Measurements from ENCODE around the gene TOMM70. TPM values are rescaled to one million over a fixed set of nuclear protein-coding genes. Genes with fewer than 3 reads are reported as not detected.

TOMM70 gene
- total RNA-seq, 5 donors from 2014 or later (not counting 1 experiment from before 2014, with no cell fraction given), result 23.5 to 33.9 (median 33.6) TPM

DNA sequence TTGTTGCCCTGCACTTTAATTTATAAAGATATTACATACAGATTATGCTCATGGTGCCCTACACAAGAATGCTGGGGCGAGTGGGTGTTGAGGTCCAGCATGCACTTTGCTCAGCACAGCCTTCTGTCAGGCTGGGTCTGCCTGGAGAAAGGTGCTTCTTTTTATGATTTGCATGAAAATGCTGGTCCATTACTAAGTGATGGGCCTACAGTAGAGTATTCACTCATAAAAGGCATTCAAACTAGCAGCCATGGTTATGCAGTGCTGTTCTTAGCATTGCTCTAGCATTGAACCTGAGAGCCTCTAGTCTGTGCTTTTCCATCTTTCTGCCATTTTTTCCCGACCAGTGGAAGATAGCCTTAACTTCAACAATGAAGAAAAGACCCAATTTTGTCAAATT is 12.7 kb upstream of the TOMM70 start:
- Mint-ChIP-seq H3K36me3 (peaks cover 29% of the 10 kb centered on the region), H3K9me3 (peaks cover 3 to 17% (median 17%) of the 10 kb centered on the region in 3 donors), H3K4me1 (no peaks in the 10 kb centered on the region), H3K27ac (no peak overlapping the region), H3K27me3 (no peaks in the 10 kb centered on the region), H3K4me3 (no peak overlapping the region)
- ATAC-seq (replicated peaks in 1 of 4) (no peak), DNase-seq (no peak)
- 86% methylated on average over 1 of the region's 2 CpGs for WGBS (ENCODE audit: insufficient coverage)
- Histone ChIP-seq H3K4me1 (ENCODE audit: control insufficient read depth in 1 of 2, extremely low read depth in 1 of 2, insufficient read depth in 2 of 2, low read length in 2 of 2) (no peaks in the 10 kb centered on the region), H3K27me3 (replicated peaks in 1 of 2; ENCODE audit: control insufficient read depth in 2 of 2, extremely low read depth in 1 of 2, insufficient read depth in 2 of 2, low read length in 1 of 2) (no peaks in the 10 kb centered on the region), H3K27ac (ENCODE audit: low read length) (no peak overlapping the region), H3K9me3 (no peaks in the 10 kb centered on the region), H3K36me3 (ENCODE audit: control insufficient read depth in 2 of 2, extremely low read depth in 1 of 2, insufficient read depth in 1 of 2, low read length in 1 of 2) (no peaks in the 10 kb centered on the region), H3K4me3 (ENCODE audit: control insufficient read depth in 1 of 2, extremely low read depth in 1 of 2, low read length in 1 of 2) (no peak overlapping the region)
- CTCF ChIA-PET, result interaction anchor here in 1 of 2 donors (0.6 kb wide), 1 partner anchor 582 kb away, joined by 3 read pairs; no protein-coding TSS in a partner anchor
- POLR2A ChIA-PET, result no interaction called here

DNA sequence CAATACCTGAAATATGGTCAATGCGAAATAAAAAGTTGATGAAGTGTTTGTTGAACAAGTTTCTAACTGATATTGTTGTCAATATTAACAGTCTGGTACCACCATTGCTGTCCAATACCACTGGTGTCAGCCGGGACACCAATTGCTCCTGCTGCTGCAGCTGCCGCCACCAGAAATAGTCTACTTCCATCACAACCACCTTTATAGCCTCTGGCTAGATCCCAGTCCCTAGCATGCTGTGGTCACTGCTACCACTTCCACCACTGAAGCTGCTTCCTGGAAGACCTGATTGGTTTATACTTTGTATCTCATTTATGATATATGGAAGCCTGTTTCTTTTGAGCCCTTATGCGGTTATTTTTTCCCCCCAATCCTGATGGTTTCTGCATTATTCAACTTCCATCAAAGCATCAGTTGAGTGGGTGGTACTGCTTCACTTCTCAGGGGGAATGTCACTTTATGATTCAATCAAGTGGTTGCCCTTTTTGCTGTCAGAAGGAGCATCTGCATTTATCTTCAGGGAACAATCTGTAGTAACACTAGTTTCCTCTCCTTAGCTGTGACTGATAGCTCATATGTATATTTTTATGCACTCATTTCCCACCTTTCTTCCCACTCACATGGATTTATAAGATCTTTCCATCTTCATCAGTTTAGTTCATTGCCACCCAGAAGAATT is 12.2 kb upstream of the TOMM70 start:
- no peaks in the 10 kb centered on the region for H3K27me3 Mint-ChIP-seq
- no peak overlapping the region for H3K27ac Mint-ChIP-seq
- 80% methylated on average over 1 of the region's 4 CpGs for WGBS (ENCODE audit: insufficient coverage)
- H3K9me3 Mint-ChIP-seq, result peaks cover 3 to 17% (median 17%) of the 10 kb centered on the region in 3 donors
- peaks cover 30% of the 10 kb centered on the region for H3K36me3 Mint-ChIP-seq
- DNase-seq (no peak), ATAC-seq (replicated peaks in 1 of 4) (no peak)
- no peak overlapping the region for H3K4me3 ChIP-seq (ENCODE audit: control insufficient read depth in 1 of 2, extremely low read depth in 1 of 2, low read length in 1 of 2)
- H3K4me3 Mint-ChIP-seq, result no peak overlapping the region
- ChIA-PET CTCF (interaction anchor here in 1 of 2 donors (0.6 kb wide), 1 partner anchor 78 kb away, joined by 7 read pairs; the partner anchor contains the start of gene NIT2), POLR2A (no interaction called here)
- no peaks in the 10 kb centered on the region for H3K27me3 ChIP-seq (replicated peaks in 1 of 2; ENCODE audit: control insufficient read depth in 2 of 2, extremely low read depth in 1 of 2, insufficient read depth in 2 of 2, low read length in 1 of 2)
- H3K36me3 ChIP-seq (ENCODE audit: control insufficient read depth in 2 of 2, extremely low read depth in 1 of 2, insufficient read depth in 1 of 2, low read length in 1 of 2), result no peaks in the 10 kb centered on the region
- H3K9me3 ChIP-seq, result no peaks in the 10 kb centered on the region
- no peaks in the 10 kb centered on the region for H3K4me1 Mint-ChIP-seq
- no peak overlapping the region for H3K27ac ChIP-seq (ENCODE audit: low read length)
- no peaks in the 10 kb centered on the region for H3K4me1 ChIP-seq (ENCODE audit: control insufficient read depth in 1 of 2, extremely low read depth in 1 of 2, insufficient read depth in 2 of 2, low read length in 2 of 2)

DNA sequence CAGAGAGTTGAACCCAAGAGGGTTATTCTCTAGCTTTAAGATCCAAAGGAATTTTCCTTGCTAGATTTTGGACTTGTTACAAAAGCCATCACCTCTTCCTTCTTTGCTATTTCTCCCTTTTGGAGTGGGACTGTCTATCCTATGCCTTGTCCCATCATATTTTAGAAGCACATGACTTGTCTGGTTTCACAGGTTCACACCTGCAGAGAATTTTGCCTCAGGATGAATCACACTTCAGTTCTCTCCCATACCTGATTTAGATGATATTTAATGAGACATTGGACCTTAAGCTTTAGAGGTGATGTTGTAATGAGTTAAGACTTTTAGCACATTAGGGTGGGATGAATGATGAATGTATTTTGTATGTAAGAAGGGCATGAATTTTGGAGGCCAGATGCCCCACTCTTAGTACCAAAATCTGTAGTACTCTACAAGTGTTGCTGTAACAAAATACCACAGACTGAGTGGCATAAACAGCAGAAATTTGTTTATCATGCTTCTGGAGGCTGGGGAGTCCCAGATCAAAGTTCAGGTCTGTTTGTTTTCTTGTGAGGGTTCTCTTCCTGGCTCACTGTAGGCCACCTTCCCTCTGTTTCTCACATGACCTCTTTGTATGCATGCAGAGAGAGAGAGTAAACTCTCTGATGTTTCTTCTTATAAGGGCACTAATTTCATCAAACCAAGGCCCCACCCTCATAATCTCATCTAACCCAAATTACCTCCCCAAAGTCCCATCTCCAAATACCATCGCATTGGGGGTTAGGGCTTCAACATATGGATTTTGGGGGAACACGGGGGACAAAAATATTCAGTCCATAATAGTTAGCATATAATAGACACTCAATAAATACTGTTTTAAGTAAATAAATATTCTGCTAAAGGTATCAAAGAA is 10.4 kb upstream of the TOMM70 start:
- H3K9me3 Mint-ChIP-seq, result peaks cover 9 to 27% (median 26%) of the 10 kb centered on the region in 3 donors
- DNase-seq (no peak), ATAC-seq (replicated peaks in 1 of 4) (no peak)
- POLR2A ChIA-PET, result no interaction called here
- no peaks in the 10 kb centered on the region for H3K27me3 ChIP-seq (replicated peaks in 1 of 2; ENCODE audit: control insufficient read depth in 2 of 2, extremely low read depth in 1 of 2, insufficient read depth in 2 of 2, low read length in 1 of 2)
- WGBS (ENCODE audit: insufficient coverage), result no CpG with 5 or more reads among the region's 2 CpGs
- no peak overlapping the region for H3K27ac ChIP-seq (ENCODE audit: low read length)
- H3K27ac Mint-ChIP-seq, result no peak overlapping the region
- peaks cover 43% of the 10 kb centered on the region for H3K36me3 Mint-ChIP-seq
- no peaks in the 10 kb centered on the region for H3K4me1 ChIP-seq (ENCODE audit: control insufficient read depth in 1 of 2, extremely low read depth in 1 of 2, insufficient read depth in 2 of 2, low read length in 2 of 2)
- CTCF ChIA-PET, result interaction anchor here in 1 of 2 donors (0.6 kb wide), 1 partner anchor 1423 kb away, joined by 5 read pairs; no protein-coding TSS in a partner anchor
- H3K4me3 Mint-ChIP-seq, result no peak overlapping the region
- H3K4me3 ChIP-seq (ENCODE audit: control insufficient read depth in 1 of 2, extremely low read depth in 1 of 2, low read length in 1 of 2), result no peak overlapping the region
- H3K36me3 ChIP-seq (ENCODE audit: control insufficient read depth in 2 of 2, extremely low read depth in 1 of 2, insufficient read depth in 1 of 2, low read length in 1 of 2), result no peaks in the 10 kb centered on the region
- H3K9me3 ChIP-seq, result no peaks in the 10 kb centered on the region
- H3K27me3 Mint-ChIP-seq, result no peaks in the 10 kb centered on the region
- H3K4me1 Mint-ChIP-seq, result no peaks in the 10 kb centered on the region

DNA sequence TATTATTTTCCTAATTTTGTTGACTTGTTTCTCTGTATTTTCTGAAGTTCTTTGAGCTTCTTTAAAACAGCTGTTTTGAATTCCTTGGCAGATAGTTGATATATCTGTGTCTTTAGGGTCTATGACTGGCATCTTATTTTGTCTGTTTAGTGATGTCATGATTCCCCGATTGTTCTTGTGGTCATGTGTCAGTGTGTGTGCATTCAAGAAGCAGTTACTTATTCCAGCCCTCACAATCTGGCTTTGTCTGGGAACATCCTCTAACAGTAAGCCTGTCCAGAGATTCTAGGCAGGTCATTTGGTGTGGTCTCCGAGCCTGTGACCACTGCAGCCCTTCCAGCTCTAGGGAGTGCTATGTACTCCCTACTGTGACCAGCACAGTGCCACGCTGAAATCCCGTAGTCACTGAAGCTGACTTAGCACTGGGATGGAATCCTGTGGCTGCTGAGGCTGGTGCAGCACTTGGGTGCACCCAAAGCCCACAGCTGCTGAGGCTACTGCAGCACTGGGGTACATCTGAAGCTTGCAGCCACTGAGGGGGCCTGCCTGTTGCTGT is 7.2 kb upstream of the TOMM70 start:
- no peak overlapping the region for H3K4me3 Mint-ChIP-seq
- ATAC-seq (replicated peaks in 1 of 4) (no peak), DNase-seq (no peak)
- POLR2A ChIA-PET, result no interaction called here
- peaks cover 0 to 4% of the 10 kb centered on the region in 2 experiments for H3K4me1 ChIP-seq (ENCODE audit: control insufficient read depth in 1 of 2, extremely low read depth in 1 of 2, insufficient read depth in 2 of 2, low read length in 2 of 2)
- WGBS (ENCODE audit: insufficient coverage), result 100% methylated on average over 4 of the region's 4 CpGs
- no peaks in the 10 kb centered on the region for H3K9me3 ChIP-seq
- H3K27ac Mint-ChIP-seq, result no peak overlapping the region
- peaks cover 17 to 28% (median 19%) of the 10 kb centered on the region in 3 donors for H3K4me1 Mint-ChIP-seq
- H3K27me3 ChIP-seq (replicated peaks in 1 of 2; ENCODE audit: control insufficient read depth in 2 of 2, extremely low read depth in 1 of 2, insufficient read depth in 2 of 2, low read length in 1 of 2), result no peaks in the 10 kb centered on the region
- H3K27me3 Mint-ChIP-seq, result no peaks in the 10 kb centered on the region
- no peaks in the 10 kb centered on the region for H3K36me3 ChIP-seq (ENCODE audit: control insufficient read depth in 2 of 2, extremely low read depth in 1 of 2, insufficient read depth in 1 of 2, low read length in 1 of 2)
- H3K4me3 ChIP-seq (ENCODE audit: control insufficient read depth in 1 of 2, extremely low read depth in 1 of 2, low read length in 1 of 2), result no peak overlapping the region
- CTCF ChIA-PET, result no interaction called here
- peaks cover 9 to 22% (median 14%) of the 10 kb centered on the region in 3 donors for H3K9me3 Mint-ChIP-seq
- H3K36me3 Mint-ChIP-seq, result peaks cover 38% of the 10 kb centered on the region
- no peak overlapping the region for H3K27ac ChIP-seq (ENCODE audit: low read length)

DNA sequence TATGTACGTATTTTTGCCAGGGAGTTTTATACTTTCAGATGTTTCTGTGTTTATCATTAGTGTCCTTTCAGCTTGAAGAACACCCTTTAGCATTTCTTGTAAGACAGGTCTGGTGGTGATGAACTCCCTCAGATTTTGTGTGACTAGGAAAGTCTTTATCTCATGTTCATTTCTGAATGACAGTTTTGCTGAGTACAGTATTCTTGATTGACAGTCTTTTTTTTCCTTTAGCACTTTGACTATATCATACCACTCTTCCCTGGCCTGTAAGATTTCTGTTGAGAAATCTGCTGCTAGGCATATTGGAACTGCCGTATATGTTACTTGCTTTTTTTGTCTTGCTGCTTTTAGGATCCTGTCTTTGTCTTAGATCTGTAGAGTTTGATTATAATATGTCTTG is 6.3 kb upstream of the TOMM70 start:
- no peak overlapping the region for H3K4me3 ChIP-seq (ENCODE audit: control insufficient read depth in 1 of 2, extremely low read depth in 1 of 2, low read length in 1 of 2)
- ChIA-PET CTCF (interaction anchor here in 1 of 2 donors (0.6 kb wide), 1 partner anchor 56 kb away, joined by 3 read pairs; no protein-coding TSS in a partner anchor), POLR2A (no interaction called here)
- Mint-ChIP-seq H3K27ac (no peak overlapping the region), H3K36me3 (peaks cover 32% of the 10 kb centered on the region), H3K4me1 (peaks cover 26 to 37% (median 27%) of the 10 kb centered on the region in 3 donors), H3K4me3 (no peak overlapping the region), H3K27me3 (no peaks in the 10 kb centered on the region), H3K9me3 (peaks cover 9 to 22% (median 9%) of the 10 kb centered on the region in 3 donors)
- ATAC-seq (replicated peaks in 1 of 4) (no peak), DNase-seq (no peak)
- no peak overlapping the region for H3K27ac ChIP-seq (ENCODE audit: low read length)
- H3K4me1 ChIP-seq (ENCODE audit: control insufficient read depth in 1 of 2, extremely low read depth in 1 of 2, insufficient read depth in 2 of 2, low read length in 2 of 2), result peaks cover 9% of the 10 kb centered on the region in 2 experiments
- H3K27me3 ChIP-seq (replicated peaks in 1 of 2; ENCODE audit: control insufficient read depth in 2 of 2, extremely low read depth in 1 of 2, insufficient read depth in 2 of 2, low read length in 1 of 2), result no peaks in the 10 kb centered on the region
- WGBS (ENCODE audit: insufficient coverage), result no CpG with 5 or more reads among the region's 2 CpGs
- H3K36me3 ChIP-seq (ENCODE audit: control insufficient read depth in 2 of 2, extremely low read depth in 1 of 2, insufficient read depth in 1 of 2, low read length in 1 of 2), result no peaks in the 10 kb centered on the region
- no peaks in the 10 kb centered on the region for H3K9me3 ChIP-seq

DNA sequence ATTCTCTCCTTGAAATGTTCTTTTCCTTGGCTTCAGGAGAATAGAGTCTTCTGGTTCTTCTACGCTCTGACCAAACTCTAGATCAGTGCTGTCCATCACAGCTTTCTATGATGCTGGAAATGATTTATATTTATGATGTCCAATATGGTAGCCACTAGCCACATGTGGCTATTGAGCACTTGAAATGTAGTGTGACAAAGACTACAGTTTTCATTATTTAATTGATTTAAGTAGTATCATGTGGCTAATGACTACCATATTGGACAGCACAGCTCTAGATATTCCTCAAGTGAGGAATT is 3.3 kb upstream of the TOMM70 start:
- Histone ChIP-seq H3K36me3 (ENCODE audit: control insufficient read depth in 2 of 2, extremely low read depth in 1 of 2, insufficient read depth in 1 of 2, low read length in 1 of 2) (no peaks in the 10 kb centered on the region), H3K4me1 (ENCODE audit: control insufficient read depth in 1 of 2, extremely low read depth in 1 of 2, insufficient read depth in 2 of 2, low read length in 2 of 2) (peaks cover 19 to 22% of the 10 kb centered on the region in 2 experiments), H3K27ac (ENCODE audit: low read length) (no peak overlapping the region), H3K27me3 (replicated peaks in 1 of 2; ENCODE audit: control insufficient read depth in 2 of 2, extremely low read depth in 1 of 2, insufficient read depth in 2 of 2, low read length in 1 of 2) (no peaks in the 10 kb centered on the region), H3K4me3 (ENCODE audit: control insufficient read depth in 1 of 2, extremely low read depth in 1 of 2, low read length in 1 of 2) (no peak overlapping the region), H3K9me3 (no peaks in the 10 kb centered on the region)
- Mint-ChIP-seq H3K27me3 (no peaks in the 10 kb centered on the region), H3K4me1 (peaks cover 44 to 56% (median 46%) of the 10 kb centered on the region in 3 donors), H3K9me3 (peaks cover 6 to 10% (median 9%) of the 10 kb centered on the region in 3 donors), H3K27ac (no peak overlapping the region), H3K4me3 (no peak overlapping the region), H3K36me3 (peaks cover 14% of the 10 kb centered on the region)
- DNase-seq (no peak), ATAC-seq (replicated peaks in 1 of 4) (no peak)
- no CpG with 5 or more reads among the region's 1 CpG for WGBS (ENCODE audit: insufficient coverage)
- CTCF ChIA-PET, result interaction anchor here in 1 of 2 donors (0.6 kb wide), 1 partner anchor 1825 kb away, joined by 3 read pairs; no protein-coding TSS in a partner anchor
- POLR2A ChIA-PET, result interaction anchor here (0.6 to 0.8 kb wide), 2 partner anchors 99 to 621 kb away, joined by 3 to 4 read pairs; no protein-coding TSS in a partner anchor

Measured in T-cell (primary cell).